Vagina (tissue), 2 donors: ENCODE results near the gene PPCS.

Source experiments
- POLR2A ChIP-seq, 2 donors: fragments of 450-650 bp; IDR thresholded peaks; one replicate each; pipeline ENCODE4 v1.6.1; 2017; ENCODE audit warnings: antibody characterized with exemption in 2 of 2, mild to moderate bottlenecking in 2 of 2, moderate library complexity in 2 of 2
- POLR2AphosphoS5 ChIP-seq, 2 donors: sonication (generic); formaldehyde crosslinking; IDR thresholded peaks; one replicate each; pipeline ENCODE4 v1.9.0; 2017; ENCODE audit warnings: antibody characterized with exemption in 2 of 2, mild to moderate bottlenecking in 2 of 2, low read depth in 1 of 2; ENCODE audit not compliant: insufficient read depth in 1 of 2

DNA sequence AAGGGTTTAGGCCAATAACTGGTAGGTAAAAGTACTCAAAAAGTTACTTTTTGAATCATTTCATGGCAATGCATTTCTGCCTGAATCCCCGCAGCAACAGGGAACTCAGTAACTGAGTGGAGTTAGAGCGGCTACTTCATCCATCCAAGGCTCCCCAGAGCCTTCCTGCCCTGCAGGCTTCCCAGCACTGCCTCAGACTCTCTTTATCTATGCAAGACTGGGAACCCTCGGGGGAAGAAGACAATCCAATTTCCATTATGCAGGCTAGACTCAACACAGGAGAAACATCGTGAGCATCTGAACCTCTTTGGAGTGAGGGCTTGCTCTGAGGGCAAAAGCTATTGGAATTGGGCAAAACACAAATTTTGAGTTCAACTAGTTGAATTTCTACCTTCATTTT, 23.6 kb upstream of the PPCS start:
- TF ChIP-seq POLR2AphosphoS5 (IDR thresholded peaks at IDR 0.05; ENCODE audit: insufficient read depth in 1 of 2, low read depth in 1 of 2), result no peak
- TF ChIP-seq POLR2A (IDR thresholded peaks at IDR 0.05), result no peak
